Trophoblast cell (in vitro differentiated cells and primary cell): ENCODE data around the gene DNM3.

Experiments
- DNase-seq, 2 donors: peaks; one replicate each; pipeline ENCODE4 v3.0.0-alpha.2; 2016
- H2AFZ ChIP-seq: 2 replicates; pipeline ENCODE4 v1.6.1; 2013; ENCODE audit warnings: low read length, moderate library complexity, mild to moderate bottlenecking; ENCODE audit not compliant: insufficient read depth, poor library complexity
- H2AK5ac ChIP-seq: 2 replicates; pipeline ENCODE4 v1.6.1; 2013; ENCODE audit warnings: mild to moderate bottlenecking, low read length
- H2BK120ac ChIP-seq: 2 replicates; pipeline ENCODE4 v1.6.1; 2013; ENCODE audit warnings: low read length, mild to moderate bottlenecking, moderate library complexity; ENCODE audit not compliant: insufficient read depth, poor library complexity
- H2BK12ac ChIP-seq: 2 replicates; pipeline ENCODE4 v1.6.1; 2013; ENCODE audit warnings: mild to moderate bottlenecking, low read length, moderate library complexity
- H2BK5ac ChIP-seq: 2 replicates; pipeline ENCODE4 v1.6.1; 2013; ENCODE audit warnings: low read length, low read depth, moderate library complexity, mild to moderate bottlenecking; ENCODE audit not compliant: poor library complexity
- H3K14ac ChIP-seq: 2 replicates; pipeline ENCODE4 v1.6.1; 2013; ENCODE audit warnings: mild to moderate bottlenecking, low read length
- H3K18ac ChIP-seq: 2 replicates; pipeline ENCODE4 v1.6.1; 2013; ENCODE audit warnings: mild to moderate bottlenecking, low read length
- H3K23ac ChIP-seq: 2 replicates; pipeline ENCODE4 v1.6.1; 2013; ENCODE audit warnings: low read length
- H3K27ac ChIP-seq: 2 replicates; pipeline ENCODE4 v1.5.1; 2013; ENCODE audit warnings: low read depth, mild to moderate bottlenecking, inconsistent platforms, low read length, moderate library complexity
- H3K27me3 ChIP-seq: 2 replicates; pipeline ENCODE4 v1.6.1; 2013; ENCODE audit warnings: inconsistent platforms, mild to moderate bottlenecking, low read length, moderate library complexity; ENCODE audit not compliant: insufficient read depth
- H3K36me3 ChIP-seq, 2 experiments: 1 replicate in 1 of 2; 2 replicates in 1 of 2; pipeline ENCODE4 v1.6.1; 2013; ENCODE audit warnings: low read length in 2 of 2, mild to moderate bottlenecking in 2 of 2, moderate library complexity in 1 of 2; ENCODE audit not compliant: insufficient read depth in 2 of 2, control insufficient read depth in 1 of 2
- H3K4ac ChIP-seq: 2 replicates; pipeline ENCODE4 v1.6.1; 2013; ENCODE audit warnings: low read depth, mild to moderate bottlenecking, low read length, moderate library complexity
- H3K4me1 ChIP-seq, 2 experiments: 1 replicate in 1 of 2; 2 replicates in 1 of 2; pipeline ENCODE4 v1.6.1; 2013; ENCODE audit warnings: low read length in 2 of 2, mild to moderate bottlenecking in 2 of 2, moderate library complexity in 1 of 2; ENCODE audit not compliant: insufficient read depth in 2 of 2, control insufficient read depth in 1 of 2
- H3K4me2 ChIP-seq: 2 replicates; pipeline ENCODE4 v1.6.1; 2013; ENCODE audit warnings: inconsistent platforms, mild to moderate bottlenecking, low read length, moderate library complexity
- H3K4me3 ChIP-seq: 2 replicates; pipeline ENCODE4 v1.5.1; 2013; ENCODE audit warnings: mild to moderate bottlenecking, low read depth, low read length, inconsistent platforms
- H3K79me1 ChIP-seq: one replicate; pipeline ENCODE4 v1.6.1; 2013; ENCODE audit warnings: low read length
- H3K79me2 ChIP-seq: 2 replicates; pipeline ENCODE4 v1.6.1; 2013; ENCODE audit warnings: low read length, mild to moderate bottlenecking; ENCODE audit not compliant: control insufficient read depth, insufficient read depth, poor library complexity
- H3K9ac ChIP-seq: 2 replicates; pipeline ENCODE4 v1.6.1; 2013; ENCODE audit warnings: mild to moderate bottlenecking, low read length
- H3K9me3 ChIP-seq: 2 replicates; pipeline ENCODE4 v1.6.1; 2013; ENCODE audit warnings: low read depth, mild to moderate bottlenecking, control low read depth, inconsistent platforms, low read length; ENCODE audit not compliant: insufficient read depth
- H4K12ac ChIP-seq: 2 replicates; pipeline ENCODE4 v1.6.1; 2013; ENCODE audit warnings: low read depth, mild to moderate bottlenecking, low read length, moderate library complexity
- H4K8ac ChIP-seq: 2 replicates; pipeline ENCODE4 v1.6.1; 2013; ENCODE audit warnings: low read depth, mild to moderate bottlenecking, low read length, moderate library complexity
- H4K91ac ChIP-seq: one replicate; pipeline ENCODE4 v1.6.1; 2013; ENCODE audit warnings: low read depth, mild to moderate bottlenecking, low read length, moderate library complexity
- WGBS: extraction: QIAGEN DNeasy Blood & Tissue Kit; methylation state at CpG from one replicate; pipeline ENCODE4 v1.1.7; 2013; ENCODE audit warnings: missing lambda C conversion rate; ENCODE audit not compliant: insufficient read length, insufficient coverage; ENCODE audit errors: extremely low coverage; 5-methylcytosine and 5-hydroxymethylcytosine counted together

The DNM3 gene

GRCh38 chr1:172443666-172444453 lies 602.6 kb downstream of the DNM3 start, which contains the start of gene PIGC:
TSS of gene PIGC (minus strand) at chr1:172444069. CDS start at chr1:172442622, 1,447 bp downstream.
- H3K14ac ChIP-seq = peak within 1 kb of the TSS; percentile 93
- H3K9me3 ChIP-seq = no peaks in the 10 kb centered on the region
- H2BK12ac ChIP-seq = peak within 1 kb of the TSS; percentile 93
- no peak within 1 kb of the TSS for H3K23ac ChIP-seq
- H2AFZ ChIP-seq = peak within 1 kb of the TSS; percentile 94
- H4K91ac ChIP-seq = peak within 1 kb of the TSS; percentile 95
- peak within 1 kb of the TSS; percentile 59 for H3K27ac ChIP-seq
- WGBS = no CpG with 5 or more reads among the region's 43 CpGs
- peak within 1 kb of the TSS; percentile 99 for H3K9ac ChIP-seq
- peak; percentile 87 to 93 for DNase-seq
- no peaks in the 10 kb centered on the region for H3K27me3 ChIP-seq
- H2AK5ac ChIP-seq = peak within 1 kb of the TSS; percentile 27
- peaks cover 6% of the 10 kb centered on the region for H3K79me2 ChIP-seq
- peak within 1 kb of the TSS; percentile 96 for H3K4me3 ChIP-seq
- H2BK120ac ChIP-seq = peak within 1 kb of the TSS; percentile 89
- peaks cover 4 to 20% of the 10 kb centered on the region in 2 experiments for H3K4me1 ChIP-seq
- H3K36me3 ChIP-seq = peaks cover 3 to 7% of the 10 kb centered on the region in 2 experiments
- H3K79me1 ChIP-seq = peaks cover 18% of the 10 kb centered on the region
- H3K4me2 ChIP-seq = peak within 1 kb of the TSS; percentile 88
- H3K4ac ChIP-seq = peak within 1 kb of the TSS; percentile 99
- peak within 1 kb of the TSS; percentile 85 for H2BK5ac ChIP-seq
- H4K8ac ChIP-seq = peak within 1 kb of the TSS; percentile 98
- H3K18ac ChIP-seq = peak within 1 kb of the TSS; percentile 95
- peak within 1 kb of the TSS; percentile 87 for H4K12ac ChIP-seq

GRCh38 chr1:172446547-172446946 lies 605.2 kb downstream of the DNM3 start:
- no peaks in the 10 kb centered on the region for H3K27me3 ChIP-seq
- H3K18ac ChIP-seq = peak overlapping the region; percentile 57
- peak overlapping the region; percentile 92 for H2BK12ac ChIP-seq
- DNase-seq = no peak
- H3K79me2 ChIP-seq = peaks cover 7% of the 10 kb centered on the region
- no peak overlapping the region for H2BK5ac ChIP-seq
- peaks cover 22 to 39% of the 10 kb centered on the region in 2 experiments for H3K4me1 ChIP-seq
- no peak overlapping the region for H3K4me2 ChIP-seq
- H3K36me3 ChIP-seq = peaks cover 3 to 7% of the 10 kb centered on the region in 2 experiments
- peak overlapping the region; percentile 58 for H4K91ac ChIP-seq
- H2BK120ac ChIP-seq = peak overlapping the region; percentile 52
- H2AK5ac ChIP-seq = peak overlapping the region; percentile 88
- no peak overlapping the region for H3K27ac ChIP-seq
- H3K9me3 ChIP-seq = no peaks in the 10 kb centered on the region
- H2AFZ ChIP-seq = no peak overlapping the region
- H3K79me1 ChIP-seq = peaks cover 37% of the 10 kb centered on the region
- H4K8ac ChIP-seq = peak overlapping the region; percentile 6
- H3K4me3 ChIP-seq = no peak overlapping the region
- no peak overlapping the region for H3K23ac ChIP-seq
- H4K12ac ChIP-seq = no peak overlapping the region
- no CpG with 5 or more reads among the region's 3 CpGs for WGBS
- no peak overlapping the region for H3K9ac ChIP-seq
- H3K14ac ChIP-seq = peak overlapping the region; percentile 45
- H3K4ac ChIP-seq = no peak overlapping the region

GRCh38 chr1:172447641-172448040 lies 606.3 kb downstream of the DNM3 start:
- Histone ChIP-seq H2BK12ac (peak overlapping the region; percentile 87), H2BK5ac (no peak overlapping the region), H2AK5ac (no peak overlapping the region), H4K12ac (no peak overlapping the region), H3K4me2 (no peak overlapping the region), H4K91ac (no peak overlapping the region), H3K4ac (no peak overlapping the region), H4K8ac (no peak overlapping the region), H3K36me3 (no peaks in the 10 kb centered on the region), H2AFZ (no peak overlapping the region), H3K4me3 (no peak overlapping the region), H3K9me3 (no peaks in the 10 kb centered on the region), H3K18ac (no peak overlapping the region), H3K79me2 (peaks cover 7% of the 10 kb centered on the region), H3K9ac (no peak overlapping the region), H3K27ac (no peak overlapping the region), H3K14ac (no peak overlapping the region), H3K23ac (no peak overlapping the region), H2BK120ac (peak overlapping the region; percentile 57), H3K27me3 (no peaks in the 10 kb centered on the region), H3K79me1 (peaks cover 42% of the 10 kb centered on the region), H3K4me1 (peaks cover 22 to 36% of the 10 kb centered on the region in 2 experiments)
- DNase-seq = no peak
- WGBS = no CpG with 5 or more reads among the region's 2 CpGs

- Histone ChIP-seq H2AK5ac (peak overlapping the region; percentile 66), H3K4ac (peak overlapping the region; percentile 57), H3K79me1 (peaks cover 42% of the 10 kb centered on the region), H3K4me1 (peaks cover 25 to 40% of the 10 kb centered on the region in 2 experiments), H3K9me3 (no peaks in the 10 kb centered on the region), H3K9ac (no peak overlapping the region), H4K91ac (peak overlapping the region; percentile 92), H2BK5ac (peak overlapping the region; percentile 66), H2AFZ (peak overlapping the region; percentile 32), H3K14ac (peak overlapping the region; percentile 76), H3K27me3 (no peaks in the 10 kb centered on the region), H4K12ac (no peak overlapping the region), H4K8ac (peak overlapping the region; percentile 79), H3K79me2 (peaks cover 2% of the 10 kb centered on the region), H3K27ac (peak overlapping the region; percentile 85), H2BK120ac (peak overlapping the region; percentile 91), H2BK12ac (peak overlapping the region; percentile 93), H3K4me3 (no peak overlapping the region), H3K36me3 (no peaks in the 10 kb centered on the region), H3K23ac (no peak overlapping the region), H3K4me2 (no peak overlapping the region), H3K18ac (peak overlapping the region; percentile 69)
- no CpG with 5 or more reads among the region's 6 CpGs for WGBS
- DNase-seq = peak; percentile 83 to 93
Measured at GRCh38 chr1:172448995-172449584, 607.8 kb downstream of the DNM3 start.
